Neural progenitor cell (in vitro differentiated cells): Measurements from ENCODE around the gene SELENOO.

Source experiments
- CTCF ChIP-seq: fragments of 200-600 bp; sonication (generic); IDR thresholded peaks from 2 replicates; pipeline ENCODE4 v1.5.1; 2017; ENCODE audit warnings: antibody characterized with exemption, mild to moderate bottlenecking
- EZH2phosphoT487 ChIP-seq: fragments of 200-600 bp; sonication (generic); IDR thresholded peaks from 2 replicates; pipeline ENCODE4 v1.6.1; 2017; ENCODE audit warnings: antibody characterized with exemption

DNA sequence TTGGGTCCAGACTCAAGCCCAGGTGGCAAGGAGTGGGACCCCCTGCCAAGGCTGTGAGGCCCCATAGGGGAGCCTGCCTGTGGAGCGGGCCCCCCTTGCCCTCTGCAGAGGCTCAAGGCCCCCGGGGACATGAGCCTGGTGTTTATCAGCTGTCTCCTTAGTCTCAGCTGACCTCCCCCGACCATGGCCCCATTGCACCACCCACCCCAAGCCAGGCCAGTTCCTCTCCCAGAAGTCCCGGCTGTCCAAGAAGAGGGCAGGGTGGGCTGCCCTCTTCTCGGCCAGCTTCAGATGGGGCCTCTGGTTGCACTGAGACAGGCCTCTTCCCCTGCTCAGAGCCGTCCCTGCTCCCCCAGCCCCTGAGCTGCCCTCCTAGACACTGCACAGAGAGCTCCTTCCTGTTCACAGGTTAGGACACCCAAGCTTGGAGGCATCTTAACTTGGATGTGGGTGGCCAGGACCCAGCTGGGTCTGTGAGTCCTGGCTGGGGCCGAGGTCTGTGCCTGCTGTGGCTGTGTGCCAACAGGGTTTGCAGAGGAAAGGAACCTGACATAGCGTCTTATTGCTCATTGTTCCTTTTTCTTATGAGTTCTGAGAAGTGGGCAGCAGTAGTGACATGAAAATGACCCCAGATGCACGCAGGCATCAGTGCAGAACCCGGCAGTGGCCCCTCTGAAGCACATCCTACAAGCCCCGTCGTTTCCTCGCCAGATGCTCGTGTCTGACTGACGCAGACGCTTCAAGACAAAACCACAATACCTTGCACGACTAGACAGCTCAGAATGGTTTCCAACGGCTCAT is 9.7 kb upstream of the SELENOO start:
- TF ChIP-seq CTCF (no peak), EZH2phosphoT487 (no peak)
